ENCODE results near the gene C2CD2. TPM values are rescaled to one million over a fixed set of nuclear protein-coding genes. Genes with fewer than 3 reads are reported as not detected.

The C2CD2 gene
- total RNA-seq, 4 donors from 2014 or later = 11.6 to 25.3 (median 18.9) TPM

DNA sequence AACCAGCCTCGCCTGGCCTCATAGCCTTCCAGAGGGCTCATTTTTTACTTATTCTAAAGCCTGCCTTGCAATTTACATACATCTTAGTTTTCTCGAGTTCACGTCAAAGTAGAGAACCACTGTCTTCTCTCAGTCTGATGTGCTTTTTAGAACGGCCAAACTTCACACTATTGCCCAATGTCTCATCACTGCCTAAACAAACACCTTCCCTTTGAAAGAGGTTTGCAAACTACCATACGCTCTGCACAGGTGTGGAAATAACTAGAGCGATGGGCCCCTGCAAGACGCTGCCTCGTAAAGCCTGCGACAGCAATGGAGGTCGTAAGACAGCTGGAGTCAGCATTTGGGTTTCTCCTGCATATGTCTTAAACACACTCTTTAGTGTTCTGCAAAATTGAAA lies 97.2 kb downstream of the C2CD2 start:
- DNase-seq (ENCODE audit: extremely low spot score) = no peak
- intact Hi-C loops (cut with DNase I) = no loop called here
- Histone ChIP-seq H3K4me1 (no peaks in the 10 kb centered on the region), H3K27ac (replicated peaks in 1 of 4) (no peak overlapping the region), H3K9me3 (no peaks in the 10 kb centered on the region), H3K4me3 (no peak overlapping the region), H3K27me3 (no peaks in the 10 kb centered on the region), H3K36me3 (peaks cover 8 to 81% (median 66%) of the 10 kb centered on the region in 4 donors)
- no peak for TF ChIP-seq POLR2A (IDR thresholded peaks at IDR 0.05; ENCODE audit: low read depth)
- TF ChIP-seq POLR2AphosphoS5 (IDR thresholded peaks at IDR 0.05) = no peak
- no peak for TF ChIP-seq EP300 (IDR thresholded peaks at IDR 0.05)
- TF ChIP-seq, protein P1, sequence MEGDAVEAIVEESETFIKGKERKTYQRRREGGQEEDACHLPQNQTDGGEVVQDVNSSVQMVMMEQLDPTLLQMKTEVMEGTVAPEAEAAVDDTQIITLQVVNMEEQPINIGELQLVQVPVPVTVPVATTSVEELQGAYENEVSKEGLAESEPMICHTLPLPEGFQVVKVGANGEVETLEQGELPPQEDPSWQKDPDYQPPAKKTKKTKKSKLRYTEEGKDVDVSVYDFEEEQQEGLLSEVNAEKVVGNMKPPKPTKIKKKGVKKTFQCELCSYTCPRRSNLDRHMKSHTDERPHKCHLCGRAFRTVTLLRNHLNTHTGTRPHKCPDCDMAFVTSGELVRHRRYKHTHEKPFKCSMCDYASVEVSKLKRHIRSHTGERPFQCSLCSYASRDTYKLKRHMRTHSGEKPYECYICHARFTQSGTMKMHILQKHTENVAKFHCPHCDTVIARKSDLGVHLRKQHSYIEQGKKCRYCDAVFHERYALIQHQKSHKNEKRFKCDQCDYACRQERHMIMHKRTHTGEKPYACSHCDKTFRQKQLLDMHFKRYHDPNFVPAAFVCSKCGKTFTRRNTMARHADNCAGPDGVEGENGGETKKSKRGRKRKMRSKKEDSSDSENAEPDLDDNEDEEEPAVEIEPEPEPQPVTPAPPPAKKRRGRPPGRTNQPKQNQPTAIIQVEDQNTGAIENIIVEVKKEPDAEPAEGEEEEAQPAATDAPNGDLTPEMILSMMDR (IDR thresholded peaks at IDR 0.05) = no peak
- 93% methylated on average over 10 of the region's 10 CpGs for WGBS

DNA sequence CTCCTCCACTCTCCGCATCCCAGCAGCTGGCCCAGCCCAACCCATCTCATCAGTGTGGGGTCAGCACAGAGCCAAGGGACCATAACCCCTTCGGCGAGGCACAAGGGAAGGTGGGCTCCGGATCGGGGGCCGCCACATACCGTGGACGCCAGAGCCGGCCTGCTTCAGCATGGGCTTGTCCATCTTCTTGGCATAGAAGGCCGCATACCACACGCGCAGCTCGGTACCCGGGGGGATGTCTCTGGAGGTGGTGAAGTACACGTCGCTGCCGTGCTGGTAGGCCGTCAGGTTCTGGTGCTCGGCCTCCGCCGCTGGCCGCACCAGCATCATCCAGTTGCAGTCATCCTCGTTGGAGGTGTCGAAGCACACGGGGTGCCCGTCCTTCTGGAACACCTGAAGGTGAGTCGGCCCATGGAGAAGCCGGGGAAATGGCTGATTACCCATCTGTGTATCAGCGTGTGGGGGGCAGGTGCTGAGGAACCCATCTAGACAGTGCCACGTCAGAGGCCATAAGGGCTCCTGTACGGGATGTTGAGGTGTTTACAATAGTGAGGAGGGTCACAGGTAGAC lies 99.3 kb downstream of the C2CD2 start:
- Histone ChIP-seq H3K27ac (replicated peaks in 1 of 4) (no peak overlapping the region), H3K4me3 (no peak overlapping the region), H3K4me1 (no peaks in the 10 kb centered on the region), H3K27me3 (no peaks in the 10 kb centered on the region), H3K36me3 (peaks cover 7 to 82% (median 67%) of the 10 kb centered on the region in 4 donors), H3K9me3 (no peaks in the 10 kb centered on the region)
- DNase-seq (ENCODE audit: extremely low spot score) = no peak
- 98% methylated on average over 10 of the region's 31 CpGs for whole genome bisulfite sequencing
- TF ChIP-seq EP300 (IDR thresholded peaks at IDR 0.05) (no peak), POLR2A (IDR thresholded peaks at IDR 0.05; ENCODE audit: low read depth) (no peak), POLR2AphosphoS5 (IDR thresholded peaks at IDR 0.05) (no peak)
- TF ChIP-seq, protein P1 (IDR thresholded peaks at IDR 0.05) = no peak
- intact Hi-C loops (cut with DNase I) = no loop called here

DNA sequence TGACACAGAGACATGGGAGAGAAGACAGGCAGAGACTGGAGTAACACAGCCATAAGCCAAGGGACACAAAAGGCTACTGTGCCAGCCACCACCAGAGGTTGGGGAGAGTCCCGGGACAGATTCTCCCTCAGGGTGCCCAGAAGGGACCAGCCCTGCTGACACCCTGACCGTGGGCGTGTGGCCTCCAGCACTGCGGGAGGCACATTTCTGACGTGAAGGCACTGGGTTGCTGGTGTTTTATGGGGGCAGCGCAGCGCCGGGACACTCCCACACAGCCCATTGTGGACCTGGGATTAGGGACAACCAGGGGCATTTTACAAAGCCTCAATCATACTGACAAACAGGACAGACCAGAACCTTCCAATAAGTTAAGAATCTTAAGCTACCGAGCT lies 100.9 kb downstream of the C2CD2 start:
- Histone ChIP-seq H3K4me1 (no peaks in the 10 kb centered on the region), H3K27me3 (no peaks in the 10 kb centered on the region), H3K4me3 (no peak overlapping the region), H3K27ac (replicated peaks in 1 of 4) (no peak overlapping the region), H3K9me3 (no peaks in the 10 kb centered on the region), H3K36me3 (peaks cover 0 to 69% (median 55%) of the 10 kb centered on the region in 4 donors)
- TF ChIP-seq, protein P1 (IDR thresholded peaks at IDR 0.05) = no peak
- TF ChIP-seq EP300 (IDR thresholded peaks at IDR 0.05) = no peak
- TF ChIP-seq POLR2A (IDR thresholded peaks at IDR 0.05; ENCODE audit: low read depth) = no peak
- TF ChIP-seq POLR2AphosphoS5 (IDR thresholded peaks at IDR 0.05) = no peak
- DNase-seq (ENCODE audit: extremely low spot score) = no peak
- intact Hi-C loops (cut with DNase I) = no loop called here
- WGBS = 100% methylated on average over 4 of the region's 9 CpGs

DNA sequence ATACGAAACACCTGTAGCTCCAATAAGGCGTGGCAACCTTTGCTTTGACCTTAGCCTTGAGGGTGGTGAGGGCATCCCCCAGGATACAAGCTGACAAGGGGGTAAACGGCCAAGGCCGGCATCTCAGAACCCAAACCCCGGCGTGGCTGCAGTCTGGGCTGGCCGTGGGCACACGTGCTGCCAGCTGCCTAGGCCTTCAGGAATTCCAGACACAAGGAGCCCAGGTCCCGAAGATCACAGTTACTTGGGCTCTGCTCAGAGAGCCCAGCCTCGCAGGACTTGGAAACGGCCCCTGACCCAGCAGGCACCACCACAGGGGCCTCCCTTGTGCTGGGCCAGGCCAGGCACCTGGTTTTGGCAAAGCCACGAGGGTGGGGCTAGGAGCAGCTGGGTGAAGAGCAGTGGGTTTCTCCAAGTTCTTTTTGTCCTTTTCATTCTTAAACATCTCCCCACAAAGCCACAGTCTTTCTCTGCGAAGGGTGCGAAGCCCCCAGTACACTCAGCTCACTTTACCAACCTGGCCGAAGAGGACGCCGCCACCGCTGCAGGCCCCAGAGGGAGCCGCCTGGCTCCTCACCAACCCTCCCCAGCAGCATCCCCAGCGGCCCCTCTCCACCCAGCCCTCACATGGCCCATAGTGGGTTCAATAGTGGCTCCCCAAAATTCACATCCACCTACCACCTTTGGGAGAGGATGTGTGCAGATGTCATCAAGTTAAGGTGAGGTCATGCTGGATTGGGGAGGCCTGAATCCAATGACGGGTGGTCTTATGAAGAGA lies 101.5 kb downstream of the C2CD2 start:
- Histone ChIP-seq H3K4me1 (no peaks in the 10 kb centered on the region), H3K9me3 (no peaks in the 10 kb centered on the region), H3K4me3 (no peak overlapping the region), H3K27ac (replicated peaks in 1 of 4) (no peak overlapping the region), H3K36me3 (peaks cover 0 to 69% (median 52%) of the 10 kb centered on the region in 4 donors), H3K27me3 (no peaks in the 10 kb centered on the region)
- DNase-seq (ENCODE audit: extremely low spot score) = no peak
- intact Hi-C loops (cut with DNase I) = no loop called here
- 93% methylated on average over 13 of the region's 21 CpGs for WGBS
- TF ChIP-seq POLR2A (IDR thresholded peaks at IDR 0.05; ENCODE audit: low read depth) = no peak
- no peak for TF ChIP-seq POLR2AphosphoS5 (IDR thresholded peaks at IDR 0.05)
- TF ChIP-seq EP300 (IDR thresholded peaks at IDR 0.05) = no peak
- TF ChIP-seq, protein P1 (IDR thresholded peaks at IDR 0.05) = no peak

All from esophagus muscularis mucosa (tissue), 4 donors.